Panc1 (cell line): ENCODE results near the gene TBRG4. TPM values are rescaled to one million over a fixed set of nuclear protein-coding genes. Genes with fewer than 3 reads are reported as not detected.

Experiments
- ATAC-seq: fragments of 200-7000 bp; cut with Tn5 transposase; 2 replicates; pipeline ENCODE4 v1.9.1; 2020; ENCODE audit warnings: mild to moderate bottlenecking, moderate library complexity
- Bru-seq: library from RNA; stranded (reverse); fragments of 400-500 nt; gene quantifications from one replicate; lab custom pipeline; 2021; lab: Mats Ljungman, UMichigan
- BruChase-seq, 2 experiments: library from RNA; stranded (reverse); fragments of 400-500 nt; gene quantifications; one replicate each; lab custom pipeline; 2021; lab: Mats Ljungman, UMichigan
- BruUV-seq: library from RNA; stranded (reverse); fragments of 400-500 nt; replicated peaks from 2 replicates; lab custom pipeline; 2021; lab: Mats Ljungman, UMichigan
- CTCF ChIA-PET: fragments of 300-600 bp; sonication (Branson Sonifier 250); formaldehyde crosslinking; loops from one replicate; lab custom pipeline; 2022; ENCODE audit warnings: antibody characterized with exemption; lab: Charles Lee
- POLR2A ChIA-PET: fragments of 300-600 bp; sonication (Branson Sonifier 250); formaldehyde crosslinking; loops from one replicate; lab custom pipeline; 2022; ENCODE audit warnings: antibody characterized with exemption; lab: Charles Lee
- DNase-seq: peaks from one replicate; pipeline ENCODE4 v3.0.0-alpha.2; 2010; ENCODE audit warnings: low read depth, low spot score
- H3K27ac ChIP-seq: 2 replicates; pipeline ENCODE4 v1.5.1; 2011; ENCODE audit warnings: mild to moderate bottlenecking, low read length, inconsistent platforms
- H3K27me3 ChIP-seq: fragments of 200-500 bp; sonication (Bioruptor generic); 2 replicates; pipeline ENCODE4 v1.6.0; 2014; ENCODE audit warnings: low read length, inconsistent platforms; ENCODE audit not compliant: control insufficient read depth, insufficient read depth
- H3K36me3 ChIP-seq: fragments of 200-500 bp; sonication (Bioruptor generic); 2 replicates; pipeline ENCODE4 v1.5.1; 2014; ENCODE audit warnings: inconsistent platforms, mild to moderate bottlenecking, low read length, moderate library complexity; ENCODE audit not compliant: control insufficient read depth, insufficient read depth
- H3K4me1 ChIP-seq: 2 replicates; pipeline ENCODE4 v1.5.1; 2011; ENCODE audit warnings: inconsistent platforms, mild to moderate bottlenecking, low read length, moderate library complexity; ENCODE audit not compliant: control insufficient read depth, insufficient read depth
- H3K4me3 ChIP-seq, 2 experiments: 2 replicates each; pipeline ENCODE4 v1.5.1; 2011 to 2012; ENCODE audit warnings: low read depth in 2 of 2, low read length in 2 of 2, mild to moderate bottlenecking in 2 of 2, inconsistent platforms in 1 of 2, moderate library complexity in 1 of 2
- H3K9me3 ChIP-seq: fragments of 200-500 bp; sonication (Bioruptor generic); 2 replicates; pipeline ENCODE4 v1.5.1; 2014; ENCODE audit warnings: low read depth, mild to moderate bottlenecking, inconsistent platforms, low read length, moderate library complexity; ENCODE audit not compliant: control insufficient read depth, insufficient read depth
- CTCF ChIP-seq: fragments of 450-650 bp; IDR thresholded peaks from 2 replicates; pipeline ENCODE4 v1.5.1; 2017; ENCODE audit warnings: mild to moderate bottlenecking
- POLR2AphosphoS5 ChIP-seq: IDR thresholded peaks from 2 replicates; pipeline ENCODE4 v1.6.1; 2012; ENCODE audit warnings: mild to moderate bottlenecking, low read depth, low read length, moderate library complexity
- REST ChIP-seq, 2 experiments: IDR thresholded peaks; 2 replicates each; pipeline ENCODE4 v1.6.1; 2011 to 2012; ENCODE audit warnings: low read depth in 2 of 2, control low read depth in 1 of 2, low read length in 1 of 2, mild to moderate bottlenecking in 1 of 2, moderate library complexity in 1 of 2; ENCODE audit not compliant: insufficient read depth in 1 of 2
- SIN3A ChIP-seq: IDR thresholded peaks from 2 replicates; pipeline ENCODE4 v1.6.1; 2012; ENCODE audit warnings: low read depth, mild to moderate bottlenecking, low read length, moderate library complexity, borderline replicate concordance; ENCODE audit not compliant: insufficient read depth
- TCF7L2 ChIP-seq: IDR thresholded peaks from 2 replicates; pipeline ENCODE4 v1.6.1; 2011; ENCODE audit warnings: mild to moderate bottlenecking, low read depth, low read length, inconsistent platforms
- in situ Hi-C: cut with HindIII; loops from 2 replicates; pipeline ENCODE4 v1.10.0; 2016; ENCODE audit warnings: low sequenced_read_pairs, low pct_unique_long_range_greater_than_20kb
- intact Hi-C: fragments of 100-400 bp; cut with micrococcal nuclease; formaldehyde crosslinking; loops from one replicate; pipeline ENCODE4 v1.10.0; 2022; ENCODE audit not compliant: unreplicated experiment
- long read RNA-seq: library from polyadenylated mRNA; unstranded; transcript quantifications from one replicate; pipeline ENCODE4 v2.0.0, GENCODE V29; 2021; ENCODE audit not compliant: unreplicated experiment
- polyA plus RNA-seq: library from polyadenylated mRNA; unstranded; fragments of >200 nt; gene quantifications from one replicate; pipeline ENCODE4 v1.2.1, GENCODE V29; 2012; ENCODE audit warnings: missing spikeins; ENCODE audit not compliant: insufficient read length
- total RNA-seq: library from RNA; stranded (reverse); gene quantifications from one replicate; pipeline ENCODE4 v1.2.1, GENCODE V29; 2021; ENCODE audit not compliant: unreplicated experiment

Gene TBRG4
- total RNA-seq, result 149 TPM
- polyA plus RNA-seq, result 143 TPM
- percentile 94 among the genes with signal in this experiment for Bru-seq, nascent RNA
- percentile 86 among the genes with signal in this experiment for BruChase-seq, experiment 1, labeled RNA remaining after a 2-hour chase
- percentile 91 among the genes with signal in this experiment for BruChase-seq, experiment 2, labeled RNA remaining after a 6-hour chase
- long read RNA-seq, transcript TBRG4-217 (9 exons, 3,409 nt), result minor isoform, 6 of 272 reads
- long read RNA-seq, transcript TBRG4-202 (9 exons, 1,917 nt), result minor isoform, 8 of 272 reads
- long read RNA-seq, transcript TBRG4-201 (11 exons, 2,243 nt), result major isoform, 113 of 272 reads
- long read RNA-seq, partial matches to known transcripts, result 33 of 272 reads
- long read RNA-seq, other reads (novel, unspliced or antisense), result 108 of 272 reads

DNA sequence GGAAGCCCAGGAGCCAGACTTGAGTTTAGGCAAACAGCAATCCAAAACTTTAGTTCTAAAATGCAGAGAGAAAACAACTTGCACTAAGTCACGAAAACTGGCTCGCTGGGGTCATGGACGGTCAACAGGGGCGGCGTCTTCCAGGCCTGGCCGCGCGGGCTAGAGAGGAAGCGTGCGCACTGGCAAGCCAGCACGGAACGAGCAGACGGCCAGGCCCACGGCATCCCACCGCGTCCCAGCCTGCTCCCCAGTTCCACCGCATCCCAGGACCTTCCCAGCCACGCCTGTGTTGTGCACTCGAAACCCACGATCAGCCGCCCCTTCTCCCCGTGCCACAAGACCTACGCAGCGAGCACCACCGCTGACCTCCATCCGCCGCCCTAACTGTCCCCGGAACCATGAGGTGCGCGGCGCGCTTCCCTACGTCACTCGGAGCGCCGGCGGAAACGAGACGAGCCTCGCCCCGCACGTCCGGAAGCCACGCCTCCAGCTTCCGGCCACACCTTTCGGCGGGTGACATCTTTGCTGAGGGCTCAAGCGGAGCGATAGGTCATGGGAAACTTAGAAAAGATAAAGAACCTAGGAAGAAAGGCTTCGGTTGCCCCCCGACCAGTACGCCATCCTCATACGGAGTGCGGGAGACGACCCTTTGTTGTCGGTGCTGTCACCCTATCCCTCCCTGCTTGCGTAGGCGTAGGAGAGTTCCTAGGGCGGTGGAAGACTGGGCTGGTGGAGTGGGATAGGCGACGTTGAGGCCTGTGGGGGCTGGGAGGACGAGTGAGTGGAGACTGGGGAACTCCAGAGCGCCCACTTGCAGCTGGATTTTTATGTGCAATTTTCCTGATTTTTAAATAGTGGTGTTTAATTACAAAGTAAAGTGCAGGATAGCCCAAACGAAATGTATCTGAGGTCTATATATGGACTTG, at the start of gene TBRG4:
TBRG4 (minus strand) TSS at position 400 of the 926 bp plus-strand sequence. CDS start 2,460 bp downstream, outside the sequence.
- POLR2A ChIA-PET, result interaction anchor here (0.6 to 0.9 kb wide), 3 partner anchors 9 to 113 kb away, joined by 3 to 9 read pairs (median 3); no protein-coding TSS in a partner anchor
- intact Hi-C loops, result no loop called here
- BruUV-seq, result TSS peak; percentile 99
- H3K4me3 ChIP-seq, result peak within 1 kb of the TSS; percentile 54 to 70
- in situ Hi-C loops, result no loop called here
- DNase-seq (peak; percentile 90), ATAC-seq (peak; percentile 98)
- peaks cover 32% of the 10 kb centered on the region for H3K4me1 ChIP-seq
- peak within 1 kb of the TSS; percentile 95 for H3K27ac ChIP-seq
- CTCF ChIA-PET, result interaction anchor here (0.5 to 1.4 kb wide), 3 partner anchors 25 to 200 kb away, joined by 3 to 6 read pairs (median 4); no protein-coding TSS in a partner anchor
- no peaks in the 10 kb centered on the region for H3K9me3 ChIP-seq
- H3K27me3 ChIP-seq, result peaks cover 3% of the 10 kb centered on the region; the same call in 1 of the 2 replicates
- peaks cover 16% of the 10 kb centered on the region for H3K36me3 ChIP-seq
- TF ChIP-seq SIN3A, result peak; percentile 95; the same call in 1 of the 2 replicates
- TF ChIP-seq TCF7L2, result 0 out of 2 replicates have a peak, but pooled peaks have one; percentile 39
- TF ChIP-seq POLR2AphosphoS5, result peak; percentile 97
- 0 out of 4 replicates have a peak, but pooled peaks of 1 of the 2 experiments have one; percentile 53 for TF ChIP-seq REST (IDR thresholded peaks at IDR 0.05; ENCODE audit: insufficient read depth in 1 of 2, low read depth in 2 of 2, low read length in 1 of 2)
- no peak for TF ChIP-seq CTCF

- Histone ChIP-seq H3K4me3 (no peak overlapping the region), H3K9me3 (no peaks in the 10 kb centered on the region), H3K27me3 (peaks cover 4% of the 10 kb centered on the region; the same call in 1 of the 2 replicates), H3K4me1 (no peaks in the 10 kb centered on the region), H3K36me3 (no peaks in the 10 kb centered on the region), H3K27ac (no peak overlapping the region)
- CTCF ChIA-PET, result no interaction called here
- POLR2A ChIA-PET, result no interaction called here
- TF ChIP-seq CTCF (no peak), POLR2AphosphoS5 (no peak), SIN3A (no peak), REST (IDR thresholded peaks at IDR 0.05; ENCODE audit: insufficient read depth in 1 of 2, low read depth in 2 of 2, low read length in 1 of 2) (no peak), TCF7L2 (no peak)
- DNase-seq (no peak), ATAC-seq (no peak)
- BruUV-seq, result no TSS peak
- intact Hi-C loops (no loop called here), in situ Hi-C loops (no loop called here)
Observed at GRCh38 chr7:45161138-45161537, 49.6 kb upstream of the TBRG4 start.
